HEK293 (cell line): ENCODE data around the gene SERP1.

Source experiments
- KLF16 ChIP-seq: fragments of 450-650 bp; formaldehyde crosslinking; IDR thresholded peaks from 2 replicates; pipeline ENCODE4 v1.5.1; 2017; ENCODE audit warnings: missing biosample characterization, missing genetic modification characterization
- REST ChIP-seq: fragments of 450-650 bp; formaldehyde crosslinking; IDR thresholded peaks from 2 replicates; pipeline ENCODE4 v1.5.1; 2016; ENCODE audit warnings: missing biosample characterization, missing genetic modification characterization
- ZBTB7A ChIP-seq: fragments of 450-650 bp; formaldehyde crosslinking; IDR thresholded peaks from 2 replicates; pipeline ENCODE4 v1.5.1; 2016; ENCODE audit warnings: low read depth, missing biosample characterization, missing genetic modification characterization
- ZFP3 ChIP-seq: fragments of 450-650 bp; formaldehyde crosslinking; IDR thresholded peaks from 2 replicates; pipeline ENCODE4 v1.5.1; 2016; ENCODE audit warnings: low read depth, missing biosample characterization, missing genetic modification characterization
- ZNF707 ChIP-seq: fragments of 450-650 bp; formaldehyde crosslinking; IDR thresholded peaks from 2 replicates; pipeline ENCODE4 v1.5.1; 2016; ENCODE audit warnings: missing biosample characterization, missing genetic modification characterization
- TF ChIP-seq, protein P1 (sequence below): fragments of 450-650 bp; formaldehyde crosslinking; IDR thresholded peaks from 2 replicates; pipeline ENCODE4 v1.5.1; 2016; ENCODE audit warnings: missing biosample characterization, missing genetic modification characterization

DNA sequence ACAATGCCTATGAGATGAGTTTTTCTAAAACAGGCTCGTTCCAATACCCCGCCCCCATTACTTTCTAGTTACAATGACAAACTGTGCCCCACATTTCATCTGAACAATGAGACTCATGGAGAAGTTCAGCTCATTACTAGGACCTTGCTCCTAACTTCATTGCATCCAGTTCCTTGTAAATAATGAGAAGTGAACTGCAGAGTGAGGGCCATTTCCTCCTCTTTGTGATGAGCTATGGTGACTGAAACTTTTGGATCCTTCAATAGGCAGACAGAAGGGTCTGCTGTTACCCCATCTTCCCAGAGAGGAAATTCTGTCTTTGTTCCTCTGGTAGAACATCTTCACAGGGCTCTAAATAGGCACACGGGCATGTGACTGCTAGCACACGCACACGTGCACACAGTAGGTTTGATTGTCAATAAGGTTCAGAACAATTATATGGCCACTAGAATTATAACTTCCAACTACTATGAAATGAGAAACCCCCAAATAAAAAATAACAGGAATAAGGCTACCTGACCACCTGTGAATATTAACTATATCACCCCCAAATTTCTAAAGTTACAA, 51.8 kb downstream of the SERP1 start:
- TF ChIP-seq ZNF707 (no peak), KLF16 (tag by site-specific recombination) (no peak), ZFP3 (tag by site-specific recombination) (no peak), ZBTB7A (tag by site-specific recombination) (no peak), REST (no peak)
- TF ChIP-seq, protein P1, sequence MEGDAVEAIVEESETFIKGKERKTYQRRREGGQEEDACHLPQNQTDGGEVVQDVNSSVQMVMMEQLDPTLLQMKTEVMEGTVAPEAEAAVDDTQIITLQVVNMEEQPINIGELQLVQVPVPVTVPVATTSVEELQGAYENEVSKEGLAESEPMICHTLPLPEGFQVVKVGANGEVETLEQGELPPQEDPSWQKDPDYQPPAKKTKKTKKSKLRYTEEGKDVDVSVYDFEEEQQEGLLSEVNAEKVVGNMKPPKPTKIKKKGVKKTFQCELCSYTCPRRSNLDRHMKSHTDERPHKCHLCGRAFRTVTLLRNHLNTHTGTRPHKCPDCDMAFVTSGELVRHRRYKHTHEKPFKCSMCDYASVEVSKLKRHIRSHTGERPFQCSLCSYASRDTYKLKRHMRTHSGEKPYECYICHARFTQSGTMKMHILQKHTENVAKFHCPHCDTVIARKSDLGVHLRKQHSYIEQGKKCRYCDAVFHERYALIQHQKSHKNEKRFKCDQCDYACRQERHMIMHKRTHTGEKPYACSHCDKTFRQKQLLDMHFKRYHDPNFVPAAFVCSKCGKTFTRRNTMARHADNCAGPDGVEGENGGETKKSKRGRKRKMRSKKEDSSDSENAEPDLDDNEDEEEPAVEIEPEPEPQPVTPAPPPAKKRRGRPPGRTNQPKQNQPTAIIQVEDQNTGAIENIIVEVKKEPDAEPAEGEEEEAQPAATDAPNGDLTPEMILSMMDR (tag by site-specific recombination): no peak
